RKO (cell line): ENCODE data around the gene LILRB5.
"Not testable (repeated sequence)": the region's sequence is repeated elsewhere in the genome, so short reads cannot be mapped to it uniquely, and the experiment has no call there.

ENCODE experiments used
- DNase-seq: peaks from one replicate; pipeline ENCODE4 v3.0.0-alpha.2; 2016; ENCODE audit warnings: low spot score

The LILRB5 gene

DNA sequence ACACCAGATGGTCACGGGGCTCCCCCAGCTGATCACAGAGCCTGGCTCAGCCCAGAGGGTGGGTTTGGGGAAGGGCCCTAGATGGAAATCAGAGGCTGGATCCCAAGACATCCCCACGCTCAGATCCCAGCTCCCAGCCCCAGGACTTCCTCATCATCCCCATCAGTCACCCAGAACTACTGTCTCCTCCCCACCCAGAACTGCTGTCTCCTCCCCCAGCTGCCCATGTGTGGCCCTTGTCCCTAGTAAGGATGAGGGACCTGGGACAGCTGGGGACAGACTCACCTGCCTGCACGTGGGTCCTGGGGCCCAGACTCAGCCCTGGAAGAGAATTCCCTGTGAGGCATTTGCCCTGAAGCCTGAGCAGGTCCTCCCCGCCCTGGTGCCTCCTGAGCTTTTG lies 14.8 kb downstream of the LILRB5 start:
- DNase-seq: not testable (repeated sequence)

DNA sequence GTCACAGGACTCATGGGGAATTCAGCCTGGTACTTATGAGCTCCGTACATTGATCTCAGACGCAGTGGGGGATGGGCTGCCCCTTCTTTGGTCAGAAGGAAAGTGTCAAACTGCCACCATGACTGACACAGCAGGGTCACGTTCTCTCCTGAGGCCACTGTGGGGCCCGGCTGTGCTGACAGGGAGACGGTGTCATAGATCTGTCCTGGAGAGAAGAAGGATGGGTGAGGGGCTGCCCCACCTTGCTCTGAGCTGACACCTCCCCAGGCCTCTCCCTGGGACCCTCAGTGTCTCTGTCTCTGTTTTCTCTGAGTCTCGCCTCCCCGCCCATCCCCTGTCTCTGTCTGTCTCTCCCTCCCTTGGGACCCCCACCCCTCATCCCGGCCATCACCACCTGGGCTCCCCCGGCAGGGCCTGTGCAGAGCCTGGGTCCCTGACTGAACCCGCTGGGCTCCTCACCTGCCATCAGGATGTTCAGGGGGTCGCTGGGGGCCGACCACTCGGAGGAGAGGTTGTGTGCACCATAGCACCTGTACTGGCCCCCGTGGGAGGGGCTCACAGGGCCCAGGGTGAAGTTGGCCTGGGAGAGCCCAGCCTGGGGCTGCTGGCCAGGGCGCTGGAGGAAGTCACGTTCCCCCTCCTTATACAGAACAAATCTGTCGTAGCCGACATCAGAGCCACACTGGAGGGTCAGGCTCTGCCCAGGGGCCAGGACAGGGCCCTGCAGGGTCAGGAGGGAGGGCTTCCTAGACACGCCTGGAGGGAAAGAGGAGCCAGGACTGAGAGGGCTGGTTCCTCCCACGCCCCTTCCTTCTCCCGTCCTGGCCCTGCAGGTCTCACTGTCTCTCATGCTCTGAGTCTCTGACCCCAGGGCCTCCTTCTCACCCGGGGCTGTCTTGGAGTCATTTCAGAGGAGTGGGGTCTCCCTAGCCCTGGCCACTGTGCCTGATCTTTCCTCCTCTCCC lies 16.4 kb downstream of the LILRB5 start:
- DNase-seq: not testable (repeated sequence)

DNA sequence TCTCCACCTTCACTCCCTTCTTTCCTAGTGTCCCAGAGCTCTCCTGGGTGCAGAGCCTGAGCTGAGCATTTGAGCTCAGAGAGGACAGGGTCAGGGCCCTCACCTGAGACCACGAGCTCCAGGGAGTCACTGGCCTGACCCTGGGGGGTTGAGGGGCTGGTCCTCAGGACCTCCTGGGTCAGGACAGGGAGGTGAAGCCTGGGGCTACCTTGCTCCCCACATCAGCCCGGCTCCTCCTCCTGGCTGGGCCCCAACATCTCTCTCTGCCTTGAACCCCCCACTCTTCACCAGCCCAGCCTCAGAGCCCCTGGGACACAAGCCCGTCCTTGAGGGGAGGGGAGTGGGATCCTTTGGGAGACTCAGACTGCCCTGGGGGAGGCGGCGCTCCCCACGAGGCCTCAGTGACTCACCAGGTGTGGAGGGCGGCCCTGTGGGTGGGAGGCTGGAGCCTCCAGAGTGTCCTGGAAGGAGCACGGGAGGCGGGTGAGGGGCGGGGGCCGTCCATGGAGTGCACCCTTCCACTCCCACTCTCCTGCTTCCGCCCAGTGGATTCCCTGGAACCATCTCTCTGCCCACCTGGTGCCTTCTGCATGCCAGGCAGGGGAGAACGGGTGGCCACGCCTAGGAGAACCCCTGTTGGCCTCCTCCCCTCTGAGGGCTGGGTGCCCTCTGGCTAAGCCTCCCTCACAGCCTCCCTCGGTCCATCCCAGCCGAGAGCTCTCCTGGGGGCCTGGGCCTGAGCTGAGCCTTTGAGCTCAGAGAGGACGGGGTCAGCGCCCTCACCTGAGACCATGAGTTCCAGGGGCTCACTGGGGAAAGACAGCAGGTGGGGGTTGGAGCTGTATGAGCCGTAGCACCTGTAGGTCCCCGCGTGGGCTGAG lies 17.3 kb downstream of the LILRB5 start:
- DNase-seq: not testable (repeated sequence)

DNA sequence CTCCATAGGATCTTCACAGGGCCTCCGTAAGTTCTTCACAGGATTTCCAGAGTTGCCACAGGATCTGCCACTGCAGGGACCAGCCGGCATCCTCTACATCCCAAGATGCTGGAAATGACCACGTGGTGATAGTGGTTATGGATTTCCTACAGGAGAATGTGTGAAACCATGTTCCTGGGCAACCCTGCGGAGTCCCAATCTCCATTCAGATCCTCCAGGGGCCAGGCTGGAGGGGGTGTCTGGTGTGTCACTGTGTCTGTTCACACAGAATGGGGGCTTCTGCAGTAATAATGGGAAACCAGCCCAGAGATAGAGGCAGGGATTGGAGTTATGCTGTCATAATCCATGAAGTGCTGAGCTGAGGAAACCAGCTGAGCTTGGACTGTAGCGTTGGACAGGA lies 23.1 kb downstream of the LILRB5 start:
- no peak for DNase-seq

DNA sequence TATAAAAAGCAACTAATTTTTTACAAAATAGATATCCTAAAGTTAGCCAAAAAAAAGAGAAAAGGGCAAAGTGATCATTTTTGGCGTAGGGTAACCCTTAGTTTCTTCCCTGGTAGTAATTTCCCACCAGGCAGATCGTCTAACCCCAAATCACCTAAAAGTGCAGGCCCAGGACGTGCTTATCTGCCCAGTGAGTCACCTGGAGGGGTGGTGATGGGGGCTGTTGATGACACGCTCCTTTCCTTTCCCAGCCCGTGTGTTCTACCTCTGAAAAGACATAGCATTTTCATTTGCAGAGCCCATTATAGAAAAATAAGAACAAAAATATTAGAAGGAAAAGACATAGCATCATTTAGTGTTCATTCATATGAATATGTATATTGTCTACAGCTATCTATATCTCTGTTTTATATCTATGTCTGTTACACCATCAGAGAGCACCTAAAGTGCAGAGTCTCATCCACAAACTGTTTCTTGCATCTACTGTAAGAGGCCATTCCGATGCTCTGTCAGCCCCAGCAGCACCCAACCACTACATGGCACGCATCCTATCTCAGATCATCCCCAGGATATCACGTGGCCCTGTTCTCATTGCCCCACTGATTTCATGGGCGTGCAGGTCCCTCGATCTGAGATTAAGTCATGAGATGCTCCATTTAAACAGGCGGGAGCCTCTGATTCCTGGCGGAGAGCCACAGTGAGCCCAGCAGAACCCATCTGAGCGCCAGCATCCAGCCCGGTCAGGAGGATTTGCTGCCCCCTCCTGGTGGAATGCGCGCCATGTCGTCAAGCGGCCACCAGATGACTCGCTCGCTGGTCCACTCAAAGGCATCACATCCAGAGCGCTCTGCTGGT lies 25.8 kb downstream of the LILRB5 start:
- peak; percentile 28 for DNase-seq

DNA sequence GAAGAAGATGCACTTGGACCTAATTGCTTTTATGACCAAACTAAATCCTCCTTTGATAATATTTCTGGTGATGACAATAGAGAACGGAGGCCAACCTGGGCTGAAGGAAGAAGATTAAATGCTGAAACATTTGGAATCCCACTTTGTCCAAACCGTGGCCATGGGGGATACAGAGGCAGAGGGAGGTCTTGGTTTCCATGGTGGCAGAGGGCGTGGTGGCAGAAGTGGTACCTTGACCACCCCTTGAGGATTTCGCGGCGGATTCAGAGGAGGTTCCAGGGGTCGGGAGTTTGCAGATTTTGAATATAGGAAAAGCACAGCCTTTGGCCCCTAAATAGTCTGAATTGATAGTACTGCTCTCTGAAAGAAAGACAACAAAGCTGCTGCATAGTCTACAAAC lies 27.0 kb downstream of the LILRB5 start:
- DNase-seq: no peak

DNA sequence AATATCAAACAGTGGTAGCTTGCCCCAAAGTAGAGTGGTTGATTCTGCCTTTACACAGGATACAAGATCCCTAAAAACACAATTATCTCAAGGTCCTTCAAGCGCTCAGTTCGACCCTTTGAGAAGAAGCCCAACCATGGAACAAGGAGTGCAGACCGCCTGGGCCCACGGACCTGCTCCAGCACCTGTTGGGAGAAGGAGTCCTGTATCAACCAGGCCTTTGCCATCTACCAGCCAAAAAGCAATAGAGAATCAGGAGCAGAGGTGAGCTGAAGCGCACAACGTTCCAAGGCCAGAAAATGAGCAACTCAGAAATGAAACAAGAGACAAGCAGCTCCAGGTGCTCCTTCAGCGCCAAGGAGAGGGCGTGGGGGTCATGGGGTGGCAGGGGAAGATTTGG lies 27.9 kb downstream of the LILRB5 start:
- DNase-seq: no peak

DNA sequence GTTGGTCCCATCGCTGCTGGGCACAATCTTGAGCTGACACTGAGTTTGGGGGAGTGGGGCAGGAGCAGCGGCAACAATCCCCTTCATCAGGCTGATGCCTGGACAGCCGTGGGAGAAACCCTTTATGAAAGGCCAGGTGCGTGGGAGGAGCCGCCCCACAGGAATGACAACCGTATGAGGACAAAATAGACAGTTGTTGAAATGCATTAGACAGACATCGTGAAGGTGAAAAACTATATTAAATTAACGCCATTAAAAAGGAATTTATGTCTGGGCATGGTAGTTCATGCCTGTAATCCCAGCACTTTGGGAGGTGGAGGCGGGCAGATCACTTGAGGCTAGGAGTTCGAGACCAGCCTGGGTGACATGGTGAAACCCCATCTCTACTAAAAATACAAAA lies 32.5 kb downstream of the LILRB5 start:
- not testable (repeated sequence) for DNase-seq

DNA sequence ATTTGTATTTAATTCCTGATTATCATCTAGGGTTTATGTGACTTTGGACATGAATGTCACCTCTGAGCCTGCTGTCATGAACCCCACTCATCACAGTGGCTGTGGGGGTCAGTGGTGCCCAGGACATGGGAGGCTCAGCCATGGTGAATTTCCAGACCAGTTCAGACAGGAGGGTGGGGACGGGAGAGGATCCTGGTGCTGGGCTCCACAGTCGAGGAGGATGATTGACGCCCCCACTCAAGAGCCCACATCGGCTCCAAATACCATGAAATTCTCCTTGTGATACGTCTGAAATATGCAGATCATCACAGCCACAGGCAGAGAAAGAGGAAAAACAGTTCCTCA lies 33.2 kb downstream of the LILRB5 start:
- DNase-seq: not testable (repeated sequence)

DNA sequence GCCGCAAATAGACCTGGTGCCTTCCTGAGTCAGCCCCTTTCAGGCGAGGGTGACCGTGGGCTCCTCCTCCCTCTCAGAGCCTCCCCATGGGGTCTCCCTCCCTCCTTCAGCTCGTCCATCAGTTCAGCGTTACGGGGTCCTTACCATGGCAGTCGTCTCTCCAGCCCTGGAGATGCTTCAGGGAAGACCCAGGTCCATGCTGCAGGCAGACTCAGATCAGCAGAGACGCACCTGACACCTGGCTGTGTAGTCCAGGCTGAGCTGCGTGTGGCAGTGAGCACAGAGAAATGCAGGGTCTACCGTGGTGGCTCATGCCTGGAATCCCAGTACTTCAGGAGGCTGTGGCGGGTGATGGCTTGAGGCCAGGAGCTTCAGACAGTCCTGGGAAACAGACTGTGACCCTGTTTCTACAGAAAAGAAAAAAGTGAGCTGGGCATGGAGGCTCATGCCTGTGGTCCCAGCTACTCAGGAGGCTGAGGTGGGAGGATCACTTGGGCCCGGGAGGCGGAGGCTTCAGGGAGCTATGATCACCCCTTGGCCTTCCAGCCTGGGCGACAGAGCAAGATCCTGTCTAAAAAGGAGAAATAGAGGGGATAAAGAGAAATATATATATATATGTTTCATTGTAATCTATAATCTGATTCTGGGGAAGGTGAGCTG lies 33.7 kb downstream of the LILRB5 start:
- DNase-seq: not testable (repeated sequence)

DNA sequence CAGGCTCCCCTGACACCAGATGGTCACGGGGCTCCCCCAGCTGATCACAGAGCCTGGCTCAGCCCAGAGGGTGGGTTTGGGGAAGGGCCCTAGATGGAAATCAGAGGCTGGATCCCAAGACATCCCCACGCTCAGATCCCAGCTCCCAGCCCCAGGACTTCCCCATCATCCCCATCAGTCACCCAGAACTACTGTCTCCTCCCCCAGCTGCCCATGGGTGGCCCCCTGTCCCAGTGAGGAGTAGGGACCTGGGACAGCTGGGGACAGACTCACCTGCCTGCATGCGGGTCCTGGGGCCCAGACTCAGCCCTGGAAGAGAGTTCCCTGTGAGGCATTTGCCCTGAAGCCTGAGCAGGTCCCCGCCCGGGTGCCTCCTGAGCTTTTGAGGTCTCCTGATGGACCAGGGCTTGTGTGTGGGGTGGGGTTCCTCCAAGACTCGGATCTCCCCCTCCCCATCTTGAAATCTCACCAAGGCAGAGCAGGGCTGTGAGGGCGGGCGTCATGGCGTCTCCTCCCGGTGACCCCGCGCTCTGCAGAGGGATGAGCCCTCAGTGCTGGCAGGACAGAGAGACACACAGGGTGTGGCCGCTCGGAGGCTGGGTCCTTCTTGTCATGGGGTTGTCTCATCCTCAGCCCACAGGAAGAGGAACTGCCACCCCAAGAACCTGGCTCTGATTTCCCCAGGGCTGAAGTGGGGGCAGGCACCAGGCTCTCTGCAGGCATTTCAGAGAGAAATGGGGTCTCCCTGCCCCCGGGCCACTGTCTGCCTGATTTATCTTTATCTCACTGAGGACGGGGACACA lies 34.4 kb downstream of the LILRB5 start, which contains the start of gene LILRB3:
LILRB3 (minus strand) TSS at position 534 of the 803 bp plus-strand sequence; CDS start at position 503, 31 bp downstream.
- not testable (repeated sequence) for DNase-seq

DNA sequence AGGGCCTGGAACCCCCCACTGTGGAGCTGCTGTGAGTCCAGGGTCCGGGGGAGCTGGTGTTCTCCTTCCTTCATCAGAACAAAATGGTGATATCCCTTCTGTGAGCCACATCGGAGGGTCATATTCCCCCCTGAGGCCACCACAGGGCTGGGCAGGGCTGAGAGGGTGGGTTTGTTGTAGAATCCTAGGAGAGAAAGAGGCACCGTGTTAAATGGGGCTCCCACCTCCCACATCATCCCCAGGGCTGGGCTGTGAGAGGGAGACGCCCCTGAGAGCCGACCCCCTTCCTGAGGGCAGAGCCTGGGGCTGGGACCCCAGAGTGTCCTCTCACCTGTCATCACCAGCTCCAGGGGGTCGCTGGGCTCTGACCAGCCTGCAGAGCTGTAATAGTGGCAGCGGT lies 35.1 kb downstream of the LILRB5 start:
- not testable (repeated sequence) for DNase-seq

DNA sequence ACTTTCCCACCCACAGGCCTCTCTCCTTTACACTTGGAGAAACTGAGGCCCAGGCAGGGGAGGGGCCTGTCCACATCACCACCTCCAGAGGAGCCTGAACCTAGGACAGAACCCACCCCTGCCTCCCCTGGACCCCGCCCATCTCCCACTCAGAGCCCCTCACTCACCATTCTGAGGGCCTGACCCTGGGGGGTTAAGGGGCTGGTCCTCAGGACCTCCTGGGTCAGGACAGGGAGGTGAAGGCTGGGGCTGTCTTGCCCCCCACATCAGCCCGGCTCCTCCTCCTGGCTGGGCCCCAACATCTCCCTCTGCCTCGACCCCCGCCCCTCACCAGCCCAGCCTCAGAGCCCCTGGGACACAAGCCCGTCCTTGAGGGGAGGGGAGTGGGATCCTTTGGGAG lies 37.4 kb downstream of the LILRB5 start:
- DNase-seq: not testable (repeated sequence)

DNA sequence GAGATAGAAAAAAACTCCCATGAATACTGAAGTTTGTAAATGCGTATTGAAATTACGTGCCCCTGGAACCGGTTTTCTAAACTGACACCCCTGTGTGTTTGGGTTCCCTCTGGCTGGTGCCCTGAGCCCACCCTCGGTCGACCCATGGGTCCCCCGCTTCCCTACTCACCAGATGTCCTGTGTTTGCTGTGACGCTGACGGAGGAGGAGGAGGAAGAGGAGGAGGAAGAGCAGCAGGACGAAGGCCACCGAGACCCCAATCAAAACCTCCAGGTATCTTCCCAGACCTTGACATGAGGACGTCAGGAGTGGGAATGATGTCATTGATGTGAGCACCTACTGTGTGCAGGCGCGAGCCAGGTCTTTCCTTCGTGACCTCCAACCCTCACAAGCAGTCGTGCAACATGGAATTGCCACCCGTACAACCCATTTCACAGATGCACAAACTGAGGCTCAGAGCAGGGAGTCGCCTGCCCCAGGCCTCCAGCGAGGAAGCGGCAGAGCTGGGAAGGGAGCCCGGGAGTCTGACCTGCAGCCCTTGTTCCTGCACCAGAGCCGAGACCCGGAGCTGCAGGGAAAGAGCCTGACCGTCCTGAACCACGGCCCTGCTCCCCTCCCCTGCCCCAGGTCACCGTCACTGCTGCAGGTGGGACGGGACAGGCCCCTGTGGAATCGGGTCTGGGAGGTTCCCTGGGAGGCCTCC lies 38.0 kb downstream of the LILRB5 start:
- no peak for DNase-seq

DNA sequence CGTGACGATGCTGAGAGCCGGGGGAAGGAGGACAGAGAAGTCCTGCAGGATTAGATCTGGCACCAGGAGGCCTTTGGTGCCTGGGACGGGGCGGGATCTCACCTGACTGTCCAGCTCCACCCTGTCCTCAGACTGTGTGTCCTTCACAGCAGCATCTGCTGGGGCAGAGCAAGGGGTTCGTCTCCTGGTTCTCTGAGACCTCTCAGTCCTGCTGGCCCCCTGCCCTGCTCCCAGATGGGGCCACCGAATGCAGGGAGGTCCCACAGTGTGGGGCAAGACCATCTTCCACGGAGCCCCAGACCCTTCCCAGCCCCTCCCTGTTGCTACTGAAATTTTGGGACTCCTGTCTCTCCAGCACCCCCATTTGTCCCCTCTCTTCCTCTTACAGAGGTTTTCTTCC lies 38.8 kb downstream of the LILRB5 start:
- no peak for DNase-seq

DNA sequence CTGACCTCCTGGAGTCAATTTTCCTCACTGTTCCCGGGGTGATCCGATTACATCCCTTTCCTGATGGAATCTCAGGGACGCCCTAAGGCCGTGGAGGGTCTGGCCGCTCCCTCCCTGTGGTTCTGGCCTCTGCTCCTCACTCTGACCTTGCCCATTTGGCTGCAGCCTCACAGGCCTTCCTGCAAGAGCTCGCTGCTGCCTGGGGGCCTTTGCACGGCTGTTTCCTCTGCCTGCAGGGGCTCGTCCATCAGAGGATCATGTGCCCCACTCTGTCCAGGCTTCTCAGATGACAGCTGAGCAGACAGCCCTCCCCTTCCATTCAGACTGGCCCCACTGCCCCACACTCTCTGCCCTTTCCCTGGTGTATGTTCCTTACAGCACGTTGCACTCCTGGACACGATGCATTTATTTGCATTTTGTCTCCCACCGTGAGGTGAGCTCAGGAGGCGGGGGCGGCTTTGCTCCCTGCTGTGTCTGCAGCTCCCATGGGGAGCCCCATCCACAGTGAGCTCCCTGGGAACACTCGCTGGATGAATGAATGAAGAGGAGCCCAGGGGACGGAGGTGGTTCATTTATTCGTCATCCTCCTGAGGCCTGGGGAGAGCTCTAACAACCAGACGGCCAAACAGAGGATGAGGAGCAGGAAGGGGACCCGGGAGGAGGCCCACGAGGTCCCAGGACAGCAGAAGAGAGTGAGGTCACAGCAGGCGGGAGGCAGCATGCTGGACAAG lies 39.4 kb downstream of the LILRB5 start:
- DNase-seq: not testable (repeated sequence)

DNA sequence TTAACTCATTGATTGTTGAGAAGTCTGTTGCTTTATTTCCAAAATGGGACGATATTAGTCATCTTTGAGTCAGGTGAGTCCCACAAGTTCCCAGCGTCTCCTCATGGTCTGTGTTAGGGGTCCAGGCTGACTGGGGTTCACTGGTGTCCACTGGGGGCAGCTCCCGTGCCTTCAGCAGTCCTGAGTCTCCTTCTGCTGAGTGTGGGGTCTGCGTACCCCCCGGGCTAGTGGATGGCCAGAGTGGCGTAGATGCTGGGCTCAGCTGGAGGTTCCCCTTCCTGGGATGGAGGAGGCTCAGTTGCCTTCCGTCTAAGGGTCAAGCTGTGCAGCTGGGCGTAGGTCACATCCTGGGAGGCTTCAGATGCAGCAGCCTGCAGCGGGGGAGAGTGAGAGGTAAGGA lies 40.2 kb downstream of the LILRB5 start:
- no peak for DNase-seq

DNA sequence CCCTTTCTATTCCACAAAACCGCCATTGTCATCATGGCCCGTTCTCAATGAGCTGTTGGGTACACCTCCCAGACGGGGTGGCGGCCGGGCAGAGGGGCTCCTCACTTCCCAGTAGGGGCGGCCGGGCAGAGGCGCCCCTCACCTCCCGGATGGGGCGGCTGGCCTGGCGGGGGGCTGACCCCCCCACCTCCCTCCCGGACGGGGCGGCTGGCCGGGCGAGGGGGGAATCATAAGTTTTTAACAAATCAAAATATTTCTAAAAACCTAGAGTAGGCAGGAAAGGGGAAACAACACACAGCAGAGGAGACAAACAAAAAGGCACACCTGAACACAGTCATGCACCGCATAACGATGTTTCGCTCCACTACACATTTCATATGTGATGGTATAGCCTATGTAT lies 42.3 kb downstream of the LILRB5 start:
- DNase-seq: not testable (repeated sequence)

DNA sequence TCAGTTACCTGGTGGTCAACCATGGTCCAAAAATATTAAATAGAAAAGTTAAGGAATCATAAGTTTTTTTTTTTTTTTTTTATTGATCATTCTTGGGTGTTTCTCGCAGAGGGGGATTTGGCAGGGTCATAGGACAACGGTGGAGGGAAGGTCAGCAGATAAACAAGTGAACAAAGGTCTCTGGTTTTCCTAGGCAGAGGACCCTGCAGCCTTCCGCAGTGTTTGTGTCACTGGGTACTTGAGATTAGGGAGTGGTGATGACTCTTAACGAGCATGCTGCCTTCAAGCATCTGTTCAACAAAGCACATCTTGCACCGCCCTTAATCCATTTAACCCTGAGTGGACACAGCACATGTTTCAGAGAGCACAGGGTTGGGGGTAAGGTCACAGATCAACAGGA lies 42.9 kb downstream of the LILRB5 start:
- DNase-seq: not testable (repeated sequence)
